ENCODE measurements around the gene PLET1.

PLET1 gene

DNA sequence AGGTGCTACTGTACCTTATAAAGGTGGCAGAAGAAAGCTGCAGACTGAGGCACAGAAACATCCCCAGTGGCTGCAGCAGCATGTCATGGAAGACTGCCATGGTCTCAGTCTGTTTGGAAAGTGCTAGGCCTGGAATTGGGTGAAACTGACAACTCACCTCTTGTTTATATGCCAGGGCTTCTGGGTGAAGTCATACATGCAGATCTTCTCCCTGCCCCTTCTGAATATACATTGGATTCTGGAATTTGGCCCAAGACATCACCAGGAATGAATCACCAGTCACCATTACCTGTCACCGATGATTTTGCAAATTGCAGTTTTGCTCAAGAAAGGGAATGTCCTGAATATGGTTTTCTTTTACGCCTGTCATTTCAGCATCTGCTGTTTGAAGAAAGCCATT is at the start of gene PLET1:
PLET1 (minus strand) TSS at position 371 of the 400 bp plus-strand sequence; CDS start at position 100, 271 bp downstream.
- DNase-seq, result no peak

DNA sequence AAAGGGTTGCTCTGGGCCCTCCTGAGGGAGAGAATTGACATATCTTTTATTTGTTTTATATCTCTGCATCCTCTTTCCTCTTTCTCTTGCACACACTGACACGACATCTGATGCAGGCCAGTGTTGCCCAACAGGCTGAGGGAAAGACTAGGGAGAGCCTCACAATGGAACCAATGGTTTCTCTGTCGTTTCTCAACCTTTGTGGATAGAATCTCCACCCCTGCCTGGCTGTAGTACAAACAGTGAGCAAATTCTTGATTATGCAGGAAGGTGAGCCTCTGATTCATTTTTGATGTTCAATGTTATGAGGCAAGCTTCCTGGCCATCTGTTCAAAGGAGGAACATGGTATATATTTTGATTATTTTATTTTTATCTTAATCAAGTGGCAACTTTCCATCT is 49.8 kb upstream of the PLET1 start:
- DNase-seq, result peak; percentile 42

DNA sequence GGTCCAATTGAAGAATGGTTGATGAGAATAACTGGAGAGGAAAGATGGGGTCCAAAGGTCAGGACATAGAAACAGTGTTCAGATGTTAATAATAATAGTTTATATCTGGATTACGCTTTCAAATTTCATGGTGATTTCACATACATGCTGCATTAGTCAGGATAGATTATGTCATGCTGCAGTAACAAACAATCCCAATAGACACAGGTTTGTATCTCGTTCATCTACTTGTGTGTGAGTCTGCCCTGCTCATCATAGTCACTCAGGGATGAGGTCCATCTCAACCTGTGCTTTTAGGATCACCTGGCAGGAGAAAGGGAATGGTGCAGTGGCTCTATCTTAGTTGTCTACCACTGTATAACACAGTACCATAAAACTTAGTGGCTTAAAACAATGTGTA is 48.0 kb upstream of the PLET1 start:
- no peak for DNase-seq

- DNase-seq, result no peak
Observed at GRCh38 chr11:112307616-112308015, 47.0 kb upstream of the PLET1 start.

- DNase-seq, result no peak
Observed at GRCh38 chr11:112306230-112306629, 45.6 kb upstream of the PLET1 start.

DNA sequence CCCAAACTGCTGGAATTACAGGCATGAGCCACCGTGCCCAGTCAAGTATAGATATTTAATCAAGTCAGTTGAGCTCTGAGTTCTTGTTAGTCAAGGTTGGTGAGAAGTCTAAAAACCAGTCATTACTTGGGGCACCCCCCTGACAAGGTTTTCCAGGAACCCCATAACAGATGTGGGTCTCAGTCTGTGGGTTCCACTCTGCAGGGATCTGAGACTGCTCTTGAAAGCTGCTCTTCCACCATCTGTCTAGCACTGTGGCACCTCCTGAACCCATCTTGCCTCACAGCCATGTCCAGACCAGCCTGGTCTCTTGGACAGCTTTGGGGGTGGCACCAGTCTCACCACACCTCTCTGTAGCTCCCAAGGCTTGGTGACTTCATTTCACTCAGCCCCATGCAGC is 44.3 kb upstream of the PLET1 start:
- DNase-seq, result no peak

GRCh38 chr11:112303616-112304015 is 43.0 kb upstream of the PLET1 start:
- DNase-seq, result no peak

DNA sequence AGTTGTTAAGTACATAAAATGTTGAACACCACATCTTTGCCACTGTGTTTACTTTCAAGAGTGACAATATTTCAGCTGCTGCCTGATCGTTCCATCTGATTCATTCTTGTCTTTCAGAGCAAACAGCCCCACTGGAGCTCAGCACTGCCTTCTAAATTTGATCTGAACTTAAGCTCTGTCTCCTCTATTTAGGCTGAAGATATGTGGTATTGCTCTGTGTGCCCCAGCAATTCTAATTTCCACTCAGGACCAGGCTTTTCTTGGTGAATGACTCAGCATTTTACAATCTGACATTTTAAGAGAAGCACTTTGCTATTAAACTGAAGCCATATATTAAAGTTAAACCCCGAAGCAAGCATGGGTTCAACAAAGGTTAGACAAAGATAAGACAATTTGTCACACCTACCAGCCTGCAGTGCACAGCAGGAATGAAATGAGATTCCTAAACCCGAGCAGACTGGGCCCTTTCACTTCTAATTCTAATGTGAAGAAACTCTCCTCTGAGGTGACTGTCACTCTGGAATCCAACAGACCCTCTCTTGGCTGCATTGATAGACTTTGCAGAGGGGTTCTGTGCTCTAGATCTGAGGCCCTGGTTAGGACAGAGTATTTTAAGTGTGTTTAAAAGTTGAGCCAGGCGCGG is 41.7 kb upstream of the PLET1 start:
- no peak for DNase-seq

DNA sequence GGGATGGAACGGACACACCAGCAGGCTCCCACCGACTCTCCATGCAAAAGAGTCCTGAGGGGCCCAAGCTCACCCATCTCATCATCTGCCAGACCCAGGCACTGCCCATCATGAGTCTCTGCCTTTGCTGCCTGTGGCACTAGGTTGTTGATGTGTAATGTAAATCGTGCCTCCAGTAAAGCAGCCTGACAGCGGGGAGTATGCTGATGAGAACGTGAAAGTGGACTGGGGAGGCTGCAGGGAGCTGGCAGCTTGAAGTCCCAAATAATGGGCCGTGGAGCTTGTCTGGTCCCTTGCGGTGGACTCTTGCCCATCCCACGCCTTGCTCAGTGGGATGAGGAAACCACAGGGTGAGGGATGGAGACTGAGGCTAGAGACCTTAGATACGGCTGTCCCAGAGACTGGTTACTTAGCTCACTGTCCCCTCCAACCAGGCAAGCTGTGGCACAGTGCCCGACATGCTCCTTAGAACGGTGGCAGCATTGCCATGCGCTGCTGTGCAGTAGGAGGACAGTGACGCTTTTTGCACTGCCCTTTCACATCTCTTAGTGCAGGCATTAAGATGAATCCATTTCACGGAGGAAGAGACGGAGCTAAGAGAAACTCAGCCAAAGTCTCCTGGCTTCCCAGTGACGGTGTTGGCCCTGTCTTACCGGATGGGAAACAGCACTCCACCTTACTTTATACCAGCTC is 39.6 kb upstream of the PLET1 start:
- DNase-seq, result no peak

GRCh38 chr11:112298535-112298934 is 37.9 kb upstream of the PLET1 start:
- no peak for DNase-seq

GRCh38 chr11:112297248-112297866 is 36.7 kb upstream of the PLET1 start:
- DNase-seq, result no peak

DNA sequence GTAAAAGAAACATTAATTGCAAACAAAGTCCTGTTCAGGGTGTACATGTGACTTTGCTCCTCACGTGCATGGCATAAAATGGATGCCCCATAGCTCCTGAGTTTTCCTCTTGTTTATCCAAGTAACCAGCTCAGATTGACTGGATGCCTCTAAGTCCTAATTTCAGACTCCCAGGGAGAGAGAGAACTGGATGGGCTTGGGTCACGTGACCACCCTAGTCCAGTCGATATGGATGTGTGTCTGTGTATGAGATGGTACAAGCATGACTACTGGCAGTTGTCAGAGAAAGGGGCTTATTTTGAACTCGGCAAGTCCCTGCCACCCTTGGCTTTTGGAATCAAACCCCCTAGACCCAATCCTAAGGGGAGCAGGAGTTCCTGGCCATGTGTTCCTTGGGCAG is 35.4 kb upstream of the PLET1 start:
- no peak for DNase-seq

GRCh38 chr11:112294688-112295340 is 34.2 kb upstream of the PLET1 start:
- peak; percentile 28 for DNase-seq

DNA sequence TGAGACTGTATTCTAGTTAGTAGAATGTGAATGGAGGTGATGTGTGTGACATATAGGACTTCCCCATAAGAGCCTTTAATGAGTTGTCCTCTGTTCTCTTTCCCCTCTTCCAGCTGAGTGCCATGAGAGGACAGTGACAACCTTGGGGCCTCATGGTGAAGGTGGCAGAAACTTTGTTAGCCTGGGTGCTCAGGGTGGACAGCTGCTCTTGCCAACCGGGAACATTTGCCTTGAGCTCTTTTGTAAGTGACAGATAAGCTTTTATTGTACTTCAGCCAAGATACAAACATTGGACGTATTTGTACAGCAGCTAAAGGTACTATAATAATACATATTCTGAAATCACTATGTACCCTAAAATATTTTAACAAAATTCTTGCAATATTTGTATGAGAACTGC is 33.0 kb upstream of the PLET1 start:
- DNase-seq, result no peak

DNA sequence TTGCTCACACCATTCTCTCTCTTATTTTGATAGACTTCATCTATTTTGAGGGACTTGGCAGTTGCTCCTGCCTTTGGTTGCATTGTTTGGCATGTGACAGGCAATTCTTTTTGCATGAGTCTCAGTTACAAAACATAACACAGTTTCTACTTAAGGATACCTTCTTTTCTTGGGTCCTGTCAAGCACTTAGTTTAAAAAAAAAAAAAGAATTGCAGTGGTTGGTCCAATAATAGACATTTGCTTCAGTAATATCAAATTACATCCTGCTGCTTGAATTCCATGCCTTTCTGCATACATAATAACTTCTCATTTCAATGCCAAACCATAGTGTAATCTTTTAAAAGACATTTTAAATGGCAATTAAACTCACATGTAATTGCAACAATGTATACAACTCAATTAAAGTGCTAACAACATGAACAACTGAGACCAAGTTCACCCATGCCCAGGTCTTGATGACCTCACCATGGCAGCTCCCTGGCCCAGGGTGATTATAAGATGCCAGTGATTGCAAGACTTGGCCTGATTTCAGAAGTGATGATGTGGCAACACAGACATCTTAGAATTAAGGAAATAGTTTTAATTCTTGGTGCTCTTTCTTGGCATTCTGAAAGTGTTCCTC is 32.2 kb upstream of the PLET1 start:
- peak; percentile 71 for DNase-seq

GRCh38 chr11:112292188-112292587 is 31.5 kb upstream of the PLET1 start:
- DNase-seq, result no peak

DNA sequence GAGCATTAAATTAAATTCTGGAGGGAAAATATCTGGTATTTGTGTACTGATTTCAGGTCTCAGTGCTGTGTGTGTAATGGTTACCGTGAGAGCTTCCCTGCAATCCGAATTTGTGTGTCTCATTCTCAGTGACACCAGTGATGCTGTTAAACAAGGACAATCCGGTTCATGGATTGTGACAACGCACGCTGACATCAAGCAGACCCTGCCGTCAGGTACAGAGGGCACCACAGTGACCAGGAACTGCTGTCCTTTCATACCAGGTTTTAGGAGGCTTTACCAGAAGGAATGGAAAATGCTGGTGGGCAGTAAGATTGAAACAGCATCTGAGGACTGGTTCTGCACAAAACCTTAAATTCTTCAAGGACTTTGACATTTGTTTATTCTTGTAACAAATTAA is 30.5 kb upstream of the PLET1 start:
- no peak for DNase-seq

DNA sequence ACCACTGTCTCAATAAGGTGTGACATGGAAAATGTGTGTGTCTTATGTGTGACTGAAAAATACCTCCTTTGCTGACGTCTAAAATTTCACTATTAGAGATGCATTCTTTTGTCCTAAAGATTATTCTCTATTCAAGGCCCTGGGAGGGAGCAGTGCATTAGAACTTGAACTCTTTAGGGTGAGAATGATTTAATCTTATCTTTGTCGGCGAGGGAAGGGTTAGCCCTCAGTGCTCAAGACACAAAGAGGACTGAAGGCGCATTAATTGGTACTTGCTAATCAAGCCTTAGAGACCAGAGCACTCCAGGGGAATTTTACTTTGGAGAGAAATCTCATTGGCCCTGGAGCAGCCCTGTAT is 29.8 kb upstream of the PLET1 start:
- no peak for DNase-seq

GRCh38 chr11:112289588-112290492 is 29.2 kb upstream of the PLET1 start:
- DNase-seq, result peak; percentile 68

- no peak for DNase-seq
Observed at GRCh38 chr11:112288021-112288420, 27.4 kb upstream of the PLET1 start.

DNA sequence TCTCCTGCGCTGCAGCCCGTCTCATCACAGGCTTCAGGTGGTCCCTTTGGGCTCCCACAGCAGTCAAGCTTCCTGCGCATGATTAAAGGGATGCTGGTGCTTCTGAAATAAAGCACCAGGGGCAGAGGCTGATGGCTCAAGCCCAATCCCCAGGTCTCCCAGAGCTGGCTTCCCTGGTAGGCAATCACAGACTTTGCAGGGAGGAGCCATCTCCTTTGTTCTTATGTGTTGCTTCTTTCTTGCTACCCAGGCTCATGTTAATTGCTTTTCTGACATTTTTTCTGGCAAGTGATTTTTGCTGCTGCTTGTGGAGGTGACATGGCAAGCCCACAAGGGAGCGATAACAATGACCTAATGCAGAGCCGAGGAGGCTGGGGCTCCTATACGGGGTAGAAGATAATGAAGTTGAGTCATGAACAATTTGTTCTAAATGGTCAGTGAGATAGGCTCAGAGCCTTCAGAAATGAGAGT is 25.2 kb upstream of the PLET1 start:
- no peak for DNase-seq

- no peak for DNase-seq
Observed at GRCh38 chr11:112281726-112282125, 21.1 kb upstream of the PLET1 start.

All from inflammatory macrophage treated with lipopolysaccharide for 4 hours (primary cell).